Neutrophil (primary cell): Measurements from ENCODE around the gene MAP2K5.

Experiments used
- H3K27ac ChIP-seq: fragments of 200-600 bp; sonication (generic); 2 replicates; pipeline ENCODE4 v1.5.1; 2016; ENCODE audit warnings: mild to moderate bottlenecking, moderate library complexity
- H3K27me3 ChIP-seq: fragments of 200-600 bp; sonication (generic); 2 replicates; pipeline ENCODE4 v1.6.0; 2016; ENCODE audit warnings: mild to moderate bottlenecking
- H3K36me3 ChIP-seq: fragments of 200-600 bp; sonication (generic); 2 replicates; pipeline ENCODE4 v1.5.1; 2017
- H3K4me1 ChIP-seq, 2 experiments: fragments of 200-600 bp in 1 of 2; sonication (generic) in 1 of 2; 1 replicate in 1 of 2; 2 replicates in 1 of 2; pipeline versions ENCODE4 v1.5.1 to v1.6.1; 2013 to 2016; ENCODE audit warnings: low read depth in 1 of 2, low read length in 1 of 2, mild to moderate bottlenecking in 1 of 2, moderate library complexity in 1 of 2; ENCODE audit not compliant: control insufficient read depth in 1 of 2, insufficient read depth in 1 of 2
- H3K4me3 ChIP-seq, 2 experiments: fragments of 200-600 bp in 1 of 2; sonication (generic) in 1 of 2; 1 replicate in 1 of 2; 2 replicates in 1 of 2; pipeline ENCODE4 v1.5.1; 2013 to 2016; ENCODE audit warnings: low read depth in 1 of 2, low read length in 1 of 2, mild to moderate bottlenecking in 1 of 2, moderate library complexity in 1 of 2
- H3K9me3 ChIP-seq: fragments of 200-600 bp; sonication (generic); 2 replicates; pipeline ENCODE4 v1.5.1; 2016
- TF ChIP-seq, protein P1 (sequence below): fragments of 200-600 bp; sonication (generic); IDR thresholded peaks from 2 replicates; pipeline ENCODE4 v1.5.1; 2016; ENCODE audit warnings: antibody characterized with exemption

Gene MAP2K5

DNA sequence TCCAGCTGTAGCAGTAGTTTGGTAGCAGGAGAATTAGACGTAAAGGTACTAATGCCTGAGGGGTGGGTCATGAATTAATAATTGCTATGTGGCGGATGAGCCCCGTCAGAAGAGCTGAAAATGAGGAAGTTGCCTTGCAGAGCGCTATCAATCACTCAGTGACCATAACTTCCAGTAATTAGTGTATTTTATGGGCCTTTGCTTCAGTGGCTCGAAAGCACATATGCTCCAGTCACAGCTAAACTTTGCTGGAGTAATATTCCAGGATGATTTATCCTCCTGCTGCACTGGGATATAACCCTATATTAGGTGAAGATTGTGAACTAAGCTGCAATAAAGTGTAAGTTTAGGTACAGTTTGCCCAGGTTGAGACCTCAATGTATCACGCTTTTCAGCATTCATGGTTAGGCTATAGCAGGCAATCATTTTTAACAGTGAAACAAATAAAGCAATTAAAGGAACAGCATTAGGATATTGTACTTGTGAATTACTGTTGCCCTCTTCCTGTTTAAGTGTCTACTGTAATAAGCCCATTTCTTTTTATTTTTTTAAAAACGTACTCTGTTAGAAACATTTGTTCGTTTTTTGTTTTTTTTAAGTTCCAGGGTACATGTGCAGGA lies 178.2 kb downstream of the MAP2K5 start:
- H3K27me3 ChIP-seq = no peaks in the 10 kb centered on the region
- H3K9me3 ChIP-seq = no peaks in the 10 kb centered on the region
- no peak overlapping the region for H3K27ac ChIP-seq
- H3K36me3 ChIP-seq = no peaks in the 10 kb centered on the region
- TF ChIP-seq, protein P1, sequence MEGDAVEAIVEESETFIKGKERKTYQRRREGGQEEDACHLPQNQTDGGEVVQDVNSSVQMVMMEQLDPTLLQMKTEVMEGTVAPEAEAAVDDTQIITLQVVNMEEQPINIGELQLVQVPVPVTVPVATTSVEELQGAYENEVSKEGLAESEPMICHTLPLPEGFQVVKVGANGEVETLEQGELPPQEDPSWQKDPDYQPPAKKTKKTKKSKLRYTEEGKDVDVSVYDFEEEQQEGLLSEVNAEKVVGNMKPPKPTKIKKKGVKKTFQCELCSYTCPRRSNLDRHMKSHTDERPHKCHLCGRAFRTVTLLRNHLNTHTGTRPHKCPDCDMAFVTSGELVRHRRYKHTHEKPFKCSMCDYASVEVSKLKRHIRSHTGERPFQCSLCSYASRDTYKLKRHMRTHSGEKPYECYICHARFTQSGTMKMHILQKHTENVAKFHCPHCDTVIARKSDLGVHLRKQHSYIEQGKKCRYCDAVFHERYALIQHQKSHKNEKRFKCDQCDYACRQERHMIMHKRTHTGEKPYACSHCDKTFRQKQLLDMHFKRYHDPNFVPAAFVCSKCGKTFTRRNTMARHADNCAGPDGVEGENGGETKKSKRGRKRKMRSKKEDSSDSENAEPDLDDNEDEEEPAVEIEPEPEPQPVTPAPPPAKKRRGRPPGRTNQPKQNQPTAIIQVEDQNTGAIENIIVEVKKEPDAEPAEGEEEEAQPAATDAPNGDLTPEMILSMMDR = no peak
- no peak overlapping the region for H3K4me3 ChIP-seq
- H3K4me1 ChIP-seq = peaks cover 3 to 9% of the 10 kb centered on the region in 2 experiments

DNA sequence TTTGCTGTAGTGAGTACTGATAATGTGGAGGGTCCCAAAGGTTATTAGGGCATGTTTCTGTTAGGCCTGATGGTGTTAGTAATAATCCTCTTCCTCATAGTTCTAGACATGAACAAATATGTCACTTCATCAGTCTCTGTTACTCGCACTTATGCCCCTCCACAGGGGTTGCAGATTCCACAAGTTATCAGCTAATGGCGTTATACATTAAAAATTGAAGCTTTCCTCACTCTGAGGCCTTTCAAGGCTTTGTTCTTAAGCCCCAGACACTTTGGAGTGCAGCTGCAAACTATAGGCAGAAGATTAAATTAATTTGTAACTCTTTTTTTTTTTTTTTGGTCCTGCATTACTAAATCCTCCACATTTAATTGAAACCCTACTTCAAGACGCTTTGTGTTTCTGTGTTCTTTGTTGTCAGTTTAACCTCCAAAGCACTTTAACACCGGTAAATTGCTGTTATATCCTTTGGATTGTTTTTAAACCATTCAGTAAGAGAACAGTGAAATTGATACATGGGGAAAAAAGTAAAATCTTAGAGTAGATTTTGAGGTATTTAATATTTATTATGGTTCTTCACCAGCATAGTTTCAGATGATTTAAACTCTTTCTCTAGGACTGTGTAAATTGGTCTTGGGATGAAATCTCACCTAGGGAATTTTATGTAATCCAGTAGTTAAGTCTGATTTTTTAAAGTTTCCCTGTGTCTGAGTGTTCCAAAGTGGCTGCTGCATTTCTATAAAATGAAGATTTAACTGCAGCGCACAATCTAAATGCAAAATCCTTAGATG lies 179.7 kb downstream of the MAP2K5 start:
- Histone ChIP-seq H3K27me3 (no peaks in the 10 kb centered on the region), H3K9me3 (no peaks in the 10 kb centered on the region), H3K4me1 (peaks cover 3 to 9% of the 10 kb centered on the region in 2 experiments), H3K4me3 (no peak overlapping the region), H3K36me3 (no peaks in the 10 kb centered on the region), H3K27ac (no peak overlapping the region)
- TF ChIP-seq, protein P1 = no peak

DNA sequence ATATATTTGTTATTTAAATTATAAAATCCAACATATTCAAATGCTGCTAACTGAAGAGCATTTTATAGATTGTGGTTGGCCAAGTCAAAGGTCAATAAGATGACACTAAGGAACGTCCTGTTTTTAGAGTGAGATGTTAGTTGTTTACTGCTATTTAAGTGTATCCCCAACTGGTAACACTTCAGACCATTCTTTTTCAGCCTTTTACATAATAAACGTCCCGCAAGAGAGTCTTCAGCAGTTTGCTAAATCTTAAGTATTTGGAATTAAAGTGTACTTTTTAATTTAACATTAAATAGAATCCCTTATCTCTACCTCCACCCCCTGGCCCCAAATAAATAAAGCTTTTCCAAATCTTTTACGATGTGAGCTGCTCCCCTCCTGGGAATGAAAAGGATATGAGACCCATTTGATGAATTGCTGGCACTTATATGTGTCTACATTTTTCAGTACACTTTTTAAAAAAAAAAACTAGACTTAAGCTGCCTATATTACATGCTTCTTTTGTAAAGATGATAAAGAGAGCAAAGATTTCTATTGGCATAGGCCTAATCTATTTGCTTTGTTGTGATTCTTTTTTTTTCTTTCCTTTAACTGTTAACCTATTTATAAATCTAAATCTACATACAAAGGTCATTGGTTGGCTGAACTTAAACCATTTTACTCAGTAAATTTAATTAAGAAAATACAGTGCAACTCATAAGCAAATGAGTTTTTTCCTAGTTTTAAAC lies 181.0 kb downstream of the MAP2K5 start:
- no peaks in the 10 kb centered on the region for H3K9me3 ChIP-seq
- no peaks in the 10 kb centered on the region for H3K27me3 ChIP-seq
- no peaks in the 10 kb centered on the region for H3K36me3 ChIP-seq
- peaks cover 3 to 9% of the 10 kb centered on the region in 2 experiments for H3K4me1 ChIP-seq
- TF ChIP-seq, protein P1 = no peak
- no peak overlapping the region for H3K27ac ChIP-seq
- no peak overlapping the region for H3K4me3 ChIP-seq

DNA sequence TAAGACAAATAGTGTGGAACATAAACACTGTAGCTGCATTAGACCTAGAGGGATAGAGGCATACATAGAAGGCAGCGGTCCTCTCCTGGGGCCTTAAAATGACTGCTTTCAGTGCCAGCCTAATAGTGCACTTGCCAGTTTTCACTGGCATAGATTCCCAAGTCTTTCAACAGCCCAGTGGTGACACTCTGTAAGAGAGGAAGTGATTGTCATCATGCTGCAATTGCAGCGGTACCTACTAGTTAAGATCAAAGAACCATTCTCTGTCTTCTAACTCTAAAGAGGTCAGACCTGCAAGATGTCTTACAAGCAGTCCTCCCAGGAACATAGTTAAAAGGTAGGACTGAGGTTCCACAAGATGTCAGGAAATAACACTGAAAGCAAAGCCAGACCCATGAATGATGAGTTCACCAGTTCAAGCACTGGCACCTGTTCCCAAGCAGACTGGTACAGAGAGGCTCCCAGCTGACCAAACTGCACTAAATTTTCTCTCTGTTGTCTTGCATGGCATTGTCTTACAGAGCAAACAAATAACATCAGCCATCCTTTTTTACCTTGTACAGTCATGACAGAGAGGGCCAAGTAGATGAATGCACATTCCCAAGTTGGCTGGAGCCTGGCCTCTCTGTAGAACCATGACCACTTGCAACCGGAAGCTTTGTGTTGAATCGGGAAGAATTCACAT lies 182.3 kb downstream of the MAP2K5 start:
- TF ChIP-seq, protein P1 = no peak
- no peaks in the 10 kb centered on the region for H3K9me3 ChIP-seq
- no peaks in the 10 kb centered on the region for H3K36me3 ChIP-seq
- no peaks in the 10 kb centered on the region for H3K27me3 ChIP-seq
- peaks cover 3 to 9% of the 10 kb centered on the region in 2 experiments for H3K4me1 ChIP-seq
- no peak overlapping the region for H3K4me3 ChIP-seq
- no peak overlapping the region for H3K27ac ChIP-seq

DNA sequence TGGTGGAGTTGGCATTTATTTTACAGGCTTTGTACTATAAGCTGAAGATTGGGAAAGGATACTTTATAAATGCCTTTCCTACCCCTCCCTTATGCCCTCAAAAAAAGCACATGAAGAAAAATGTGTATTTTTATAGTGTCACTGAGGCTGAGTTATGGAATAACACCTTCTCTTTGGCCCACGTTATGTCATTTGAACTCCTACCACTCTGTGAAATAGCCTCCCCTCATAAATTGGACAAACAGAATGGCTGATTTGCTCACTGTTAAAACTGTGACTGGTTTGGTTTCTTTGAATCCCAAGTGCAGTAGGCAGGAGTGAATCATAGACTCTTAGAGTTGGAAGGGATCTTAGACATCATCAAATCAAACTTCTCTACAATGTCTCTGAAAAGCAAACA lies 187.6 kb downstream of the MAP2K5 start:
- TF ChIP-seq, protein P1 = no peak
- Histone ChIP-seq H3K9me3 (no peaks in the 10 kb centered on the region), H3K36me3 (no peaks in the 10 kb centered on the region), H3K27me3 (no peaks in the 10 kb centered on the region), H3K4me1 (no peaks in the 10 kb centered on the region), H3K27ac (no peak overlapping the region), H3K4me3 (no peak overlapping the region)
